HS-27A (cell line): ENCODE measurements around the gene CARD6.
"Not testable (repeated sequence)": the region's sequence is repeated elsewhere in the genome, so short reads cannot be mapped to it uniquely, and the experiment has no call there.

Source experiments
- DNase-seq: peaks from one replicate; pipeline ENCODE4 v3.0.0-alpha.2; 2012; ENCODE audit warnings: low read depth, missing footprints

Gene CARD6

GRCh38 chr5:40875958-40876357 is 34.8 kb downstream of the CARD6 start:
- no peak for DNase-seq

- no peak for DNase-seq
These were observed 36.3 kb downstream of the CARD6 start for GRCh38 chr5:40877371-40877988.

- DNase-seq, result peak; percentile 8
These were observed 38.2 kb downstream of the CARD6 start for GRCh38 chr5:40879163-40879942.

- DNase-seq, result no peak
These were observed 41.1 kb downstream of the CARD6 start for GRCh38 chr5:40882291-40882690.

- not testable (repeated sequence) for DNase-seq
These were observed 41.9 kb downstream of the CARD6 start for GRCh38 chr5:40883051-40883450.

- DNase-seq, result not testable (repeated sequence)
These were observed 54.6 kb downstream of the CARD6 start for GRCh38 chr5:40895440-40896425.

GRCh38 chr5:40904205-40904993 is 63.2 kb downstream of the CARD6 start:
- DNase-seq, result peak; percentile 47

GRCh38 chr5:40904994-40905306 is 63.8 kb downstream of the CARD6 start:
- DNase-seq, result no peak

GRCh38 chr5:40906351-40906751 is 65.2 kb downstream of the CARD6 start:
- DNase-seq, result no peak

GRCh38 chr5:40909264-40909663 is 68.1 kb downstream of the CARD6 start, which contains the start of gene C7:
Gene C7 (plus strand): TSS chr5:40909497. CDS start chr5:40909611, 114 bp downstream.
- no peak for DNase-seq

GRCh38 chr5:40909723-40910122 is 68.6 kb downstream of the CARD6 start:
- no peak for DNase-seq
